Neuron (in vitro differentiated cells): ENCODE data around the gene SH3BP4.

Experiments
- H2AFZ ChIP-seq: one replicate; pipeline ENCODE4 v1.6.1; 2013; ENCODE audit warnings: low read depth, mild to moderate bottlenecking, inconsistent platforms, low read length, moderate library complexity
- H3K27me3 ChIP-seq: one replicate; pipeline ENCODE4 v1.6.1; 2013; ENCODE audit warnings: low read length; ENCODE audit not compliant: insufficient read depth
- H3K36me3 ChIP-seq: one replicate; pipeline ENCODE4 v1.6.1; 2013; ENCODE audit warnings: low read length; ENCODE audit not compliant: insufficient read depth
- H3K4me1 ChIP-seq: one replicate; pipeline ENCODE4 v1.6.1; 2013; ENCODE audit warnings: low read length; ENCODE audit not compliant: insufficient read depth
- H3K4me3 ChIP-seq: 2 replicates; pipeline ENCODE4 v1.5.1; 2013; ENCODE audit warnings: mild to moderate bottlenecking, low read length, moderate library complexity
- H3K9me3 ChIP-seq: one replicate; pipeline ENCODE4 v1.6.1; 2013; ENCODE audit warnings: low read length

SH3BP4 gene

GRCh38 chr2:235045336-235045972 lies 93.6 kb downstream of the SH3BP4 start:
- H2AFZ ChIP-seq = no peak overlapping the region
- peaks cover 85% of the 10 kb centered on the region for H3K36me3 ChIP-seq
- no peaks in the 10 kb centered on the region for H3K27me3 ChIP-seq
- H3K4me3 ChIP-seq = no peak overlapping the region
- peaks cover 8% of the 10 kb centered on the region for H3K9me3 ChIP-seq
- peaks cover 1% of the 10 kb centered on the region for H3K4me1 ChIP-seq

- Histone ChIP-seq H3K4me1 (peaks cover 3% of the 10 kb centered on the region), H3K4me3 (no peak overlapping the region), H3K27me3 (no peaks in the 10 kb centered on the region), H3K36me3 (peaks cover 83% of the 10 kb centered on the region), H3K9me3 (peaks cover 5% of the 10 kb centered on the region), H2AFZ (no peak overlapping the region)
Observed at GRCh38 chr2:235045973-235046343, 94.1 kb downstream of the SH3BP4 start.

DNA sequence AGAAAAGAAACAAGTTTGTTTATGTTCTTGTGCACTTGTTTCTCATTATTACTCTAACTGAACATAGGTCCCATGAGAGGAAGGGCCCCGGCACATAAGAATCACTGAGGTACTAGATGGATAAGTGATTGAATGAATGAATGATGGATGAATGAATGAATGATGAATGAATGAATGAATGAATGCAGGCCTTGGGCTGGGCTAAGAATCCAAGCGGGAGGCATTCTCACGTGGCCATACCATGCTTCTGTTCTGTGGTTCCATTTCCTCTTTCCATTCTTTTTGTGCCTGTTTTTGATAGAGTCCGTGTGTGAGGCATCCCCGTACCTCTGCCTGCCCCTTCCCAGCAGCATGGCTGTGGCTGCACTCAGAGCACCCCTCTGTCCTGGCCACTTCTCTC lies 94.8 kb downstream of the SH3BP4 start:
- Histone ChIP-seq H3K4me1 (peaks cover 3% of the 10 kb centered on the region), H3K4me3 (no peak overlapping the region), H3K27me3 (no peaks in the 10 kb centered on the region), H2AFZ (no peak overlapping the region), H3K9me3 (peaks cover 7% of the 10 kb centered on the region), H3K36me3 (peaks cover 81% of the 10 kb centered on the region)

- Histone ChIP-seq H3K4me3 (no peak overlapping the region), H2AFZ (no peak overlapping the region), H3K36me3 (peaks cover 81% of the 10 kb centered on the region), H3K27me3 (no peaks in the 10 kb centered on the region), H3K9me3 (peaks cover 8% of the 10 kb centered on the region), H3K4me1 (peaks cover 3% of the 10 kb centered on the region)
Observed at GRCh38 chr2:235047171-235048160, 95.6 kb downstream of the SH3BP4 start.

GRCh38 chr2:235048549-235048948 lies 96.7 kb downstream of the SH3BP4 start:
- peaks cover 84% of the 10 kb centered on the region for H3K36me3 ChIP-seq
- peaks cover 3% of the 10 kb centered on the region for H3K4me1 ChIP-seq
- H3K27me3 ChIP-seq = no peaks in the 10 kb centered on the region
- no peak overlapping the region for H3K4me3 ChIP-seq
- no peak overlapping the region for H2AFZ ChIP-seq
- peaks cover 8% of the 10 kb centered on the region for H3K9me3 ChIP-seq

DNA sequence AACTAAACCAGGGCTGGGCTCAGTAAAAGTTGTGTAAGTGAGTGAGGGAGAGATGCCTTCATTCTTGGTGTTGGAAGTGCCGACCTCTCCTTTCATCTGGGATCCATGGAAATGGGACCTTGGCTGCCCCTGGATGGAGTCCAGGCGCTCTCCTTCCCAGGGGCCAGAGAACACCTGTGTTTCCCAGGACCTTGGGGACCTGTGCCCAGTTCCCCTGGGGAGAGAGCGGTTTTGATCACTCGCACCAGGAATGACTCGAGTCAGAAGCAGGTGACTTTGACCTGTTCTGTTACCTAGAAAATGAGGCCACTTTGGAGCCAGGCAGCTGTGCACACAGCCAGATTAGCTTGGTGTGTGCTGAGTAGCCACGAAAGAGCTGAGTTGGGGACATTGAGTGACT lies 97.3 kb downstream of the SH3BP4 start:
- H3K27me3 ChIP-seq = no peaks in the 10 kb centered on the region
- H2AFZ ChIP-seq = no peak overlapping the region
- H3K36me3 ChIP-seq = peaks cover 83% of the 10 kb centered on the region
- H3K4me1 ChIP-seq = peaks cover 3% of the 10 kb centered on the region
- no peak overlapping the region for H3K4me3 ChIP-seq
- peaks cover 8% of the 10 kb centered on the region for H3K9me3 ChIP-seq

DNA sequence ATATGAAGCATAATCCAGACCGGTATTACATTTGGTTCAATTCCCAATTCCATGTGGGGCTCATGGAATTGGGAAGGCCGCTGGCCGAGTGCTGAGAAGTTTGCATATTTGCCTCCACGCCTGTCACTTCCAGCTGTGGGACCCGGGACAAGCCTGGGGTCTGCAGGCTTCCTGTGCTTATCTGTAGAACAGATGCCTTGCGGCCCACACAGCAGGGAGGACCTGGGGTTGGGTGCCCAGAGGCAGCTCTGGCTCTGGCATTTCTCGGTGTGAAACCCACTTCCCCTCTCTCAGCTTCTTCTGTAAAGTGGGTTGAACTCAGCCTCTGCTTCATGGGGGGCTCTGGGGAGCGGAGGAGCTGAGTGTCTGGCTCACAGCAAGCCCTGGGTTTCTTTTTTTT lies 97.9 kb downstream of the SH3BP4 start:
- Histone ChIP-seq H3K4me3 (no peak overlapping the region), H3K36me3 (peaks cover 83% of the 10 kb centered on the region), H3K4me1 (peaks cover 3% of the 10 kb centered on the region), H3K27me3 (no peaks in the 10 kb centered on the region), H2AFZ (no peak overlapping the region), H3K9me3 (peaks cover 8% of the 10 kb centered on the region)

- Histone ChIP-seq H2AFZ (no peak overlapping the region), H3K4me1 (peaks cover 3% of the 10 kb centered on the region), H3K9me3 (peaks cover 8% of the 10 kb centered on the region), H3K4me3 (no peak overlapping the region), H3K36me3 (peaks cover 86% of the 10 kb centered on the region), H3K27me3 (no peaks in the 10 kb centered on the region)
Observed at GRCh38 chr2:235050980-235051351, 99.1 kb downstream of the SH3BP4 start.

DNA sequence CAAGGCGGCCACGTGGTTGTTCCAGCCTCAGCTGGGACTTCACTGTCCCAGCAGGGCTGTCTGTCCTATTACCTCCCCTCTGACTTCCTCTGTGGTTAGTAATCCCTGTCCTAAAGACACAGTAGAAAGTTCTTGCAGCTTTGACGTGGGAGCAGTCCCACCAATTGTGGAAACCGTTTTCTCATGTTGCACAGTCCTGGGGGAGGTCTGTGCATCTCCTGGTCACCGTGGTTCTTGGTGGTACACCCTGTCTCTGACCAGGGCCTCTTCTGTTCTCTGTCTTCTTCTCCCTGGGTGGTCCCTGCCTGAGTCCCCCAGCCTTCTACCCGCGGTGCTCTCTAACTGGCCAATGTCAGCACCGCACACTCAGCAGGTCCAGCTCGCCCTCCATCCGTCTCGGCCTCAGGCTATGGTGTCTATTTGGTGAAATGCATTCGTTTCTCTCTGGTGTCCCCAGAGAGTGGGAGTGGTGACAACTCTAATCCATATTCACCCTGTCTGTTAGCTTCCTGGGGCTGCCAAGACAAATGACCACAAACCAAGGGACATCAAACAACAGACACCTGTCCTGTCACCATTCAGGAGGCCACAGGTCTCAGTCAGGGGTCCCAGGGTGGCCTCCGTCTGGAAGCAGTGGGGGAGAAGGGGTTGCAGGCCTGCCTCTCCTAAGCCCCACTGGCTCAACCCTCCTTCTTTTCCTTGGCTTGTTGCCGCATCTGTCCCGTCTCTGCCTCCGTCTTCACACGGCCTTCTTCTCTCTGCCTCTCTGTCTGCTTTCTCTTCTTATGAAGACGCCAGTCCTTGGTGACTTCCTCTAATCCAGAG lies 99.8 kb downstream of the SH3BP4 start:
- Histone ChIP-seq H3K4me1 (peaks cover 3% of the 10 kb centered on the region), H3K9me3 (peaks cover 8% of the 10 kb centered on the region), H3K36me3 (peaks cover 83% of the 10 kb centered on the region), H3K4me3 (no peak overlapping the region), H2AFZ (no peak overlapping the region), H3K27me3 (no peaks in the 10 kb centered on the region)

DNA sequence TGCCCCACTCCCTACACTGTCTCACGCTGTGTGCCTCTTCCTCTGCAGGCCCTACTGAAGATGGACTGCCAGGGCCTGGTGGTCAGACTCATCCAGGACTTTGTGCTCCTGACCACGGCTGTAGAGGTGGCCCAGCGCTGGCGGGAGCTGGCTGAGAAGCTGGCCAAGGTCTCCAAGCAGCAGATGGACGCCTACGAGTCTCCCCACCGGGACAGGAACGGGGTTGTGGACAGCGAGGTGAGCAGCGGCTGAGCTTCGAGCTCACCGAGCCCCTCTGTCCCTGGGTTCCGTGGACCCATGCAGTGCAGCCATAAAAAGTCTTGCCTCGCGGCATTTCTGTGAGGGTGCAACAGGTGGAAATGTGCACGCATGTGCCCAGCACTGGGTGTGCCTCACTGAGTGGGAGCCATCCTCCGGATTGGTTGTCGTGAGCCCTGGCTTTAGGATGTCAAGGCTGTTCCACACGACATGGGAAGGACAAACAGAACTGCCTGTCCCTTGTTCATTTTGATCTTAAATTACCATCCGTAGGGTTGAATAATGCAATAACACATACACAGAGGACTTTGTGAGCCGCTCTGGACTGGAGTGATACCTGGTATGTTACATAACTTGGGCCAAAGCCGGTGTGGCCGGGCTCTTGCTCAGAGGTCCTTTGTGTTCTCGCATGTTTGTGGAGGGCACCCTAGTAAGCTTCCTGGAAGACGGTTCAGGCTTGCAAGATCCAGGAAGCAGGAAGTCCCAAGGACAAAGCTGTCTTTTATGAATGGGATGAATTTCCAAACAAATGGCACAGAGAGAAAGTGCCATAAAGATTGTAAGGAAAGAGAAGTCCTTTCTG lies 100.9 kb downstream of the SH3BP4 start:
- H3K27me3 ChIP-seq = no peaks in the 10 kb centered on the region
- H3K4me3 ChIP-seq = no peak overlapping the region
- peaks cover 3% of the 10 kb centered on the region for H3K4me1 ChIP-seq
- peaks cover 76% of the 10 kb centered on the region for H3K36me3 ChIP-seq
- H2AFZ ChIP-seq = no peak overlapping the region
- H3K9me3 ChIP-seq = peaks cover 8% of the 10 kb centered on the region

DNA sequence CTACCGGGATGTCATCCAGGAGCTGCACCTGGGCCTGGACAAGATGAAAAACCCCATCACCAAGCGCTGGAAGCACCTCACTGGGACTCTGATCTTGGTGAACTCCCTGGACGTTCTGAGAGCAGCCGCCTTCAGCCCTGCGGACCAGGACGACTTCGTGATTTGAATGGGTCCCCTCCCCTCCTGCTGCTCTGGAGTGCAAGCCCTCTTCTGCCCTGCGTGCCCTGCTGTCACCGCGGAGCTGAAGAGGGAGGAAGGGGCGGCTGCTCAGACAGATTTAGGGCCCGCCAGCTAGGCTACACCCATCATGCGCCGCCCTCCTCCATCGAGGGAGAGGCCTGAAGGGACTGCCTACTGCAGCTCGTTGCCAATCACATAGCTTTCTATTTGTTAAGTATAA lies 101.8 kb downstream of the SH3BP4 start:
- peaks cover 3% of the 10 kb centered on the region for H3K4me1 ChIP-seq
- H3K27me3 ChIP-seq = no peaks in the 10 kb centered on the region
- peaks cover 69% of the 10 kb centered on the region for H3K36me3 ChIP-seq
- peaks cover 8% of the 10 kb centered on the region for H3K9me3 ChIP-seq
- no peak overlapping the region for H2AFZ ChIP-seq
- H3K4me3 ChIP-seq = no peak overlapping the region

DNA sequence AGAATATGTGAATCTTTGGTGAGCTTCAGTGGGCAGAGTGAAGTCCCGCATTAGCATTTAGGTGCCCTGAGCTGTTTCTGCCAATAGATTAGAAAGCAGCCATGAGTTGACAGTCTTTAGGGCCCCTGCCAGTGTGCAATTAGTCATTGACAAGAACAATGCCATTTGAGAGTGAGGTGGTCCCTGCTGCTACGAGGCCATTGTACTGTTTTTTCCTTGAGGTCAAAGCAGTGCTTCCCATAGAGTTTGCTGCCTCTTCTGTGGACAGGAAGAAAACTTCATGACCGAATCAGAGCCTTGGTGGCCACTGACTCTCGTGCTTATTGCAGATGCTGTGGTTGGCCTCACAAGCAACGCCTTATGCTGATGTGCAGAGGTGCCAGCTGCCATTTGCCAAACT lies 102.7 kb downstream of the SH3BP4 start:
- peaks cover 6% of the 10 kb centered on the region for H3K9me3 ChIP-seq
- H2AFZ ChIP-seq = no peak overlapping the region
- H3K4me1 ChIP-seq = peaks cover 3% of the 10 kb centered on the region
- no peak overlapping the region for H3K4me3 ChIP-seq
- peaks cover 61% of the 10 kb centered on the region for H3K36me3 ChIP-seq
- H3K27me3 ChIP-seq = no peaks in the 10 kb centered on the region
